ENCODE results near the gene IFT52.

DNA sequence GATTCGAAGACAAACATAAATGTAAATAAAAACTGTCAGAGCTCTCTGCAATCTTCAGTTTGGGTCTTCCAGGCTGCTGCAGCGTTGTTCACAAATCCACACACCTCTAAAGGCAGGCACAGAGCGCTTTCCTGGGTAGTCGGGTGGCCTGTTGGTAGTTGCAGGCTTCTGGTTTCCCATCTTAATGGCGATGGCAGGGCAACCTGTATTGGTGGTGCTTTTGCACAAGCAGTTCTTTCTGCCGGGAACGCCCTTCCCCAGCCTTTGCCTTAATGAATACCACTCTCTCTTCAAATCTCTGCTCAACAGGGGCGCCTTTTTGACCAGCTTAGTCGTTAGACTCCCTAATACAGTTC is 723 bp upstream of the IFT52 start:
- no peak for TF ChIP-seq TAF1 (IDR thresholded peaks at IDR 0.05; ENCODE audit: borderline replicate concordance, low read depth, low read length)
- no peak for TF ChIP-seq POLR2A (IDR thresholded peaks at IDR 0.05; ENCODE audit: low read depth, low read length)

Measured in GM12892 (cell line).